T1000 (cell line): ENCODE data around the gene SPRN.
"Not testable (repeated sequence)": the region's sequence is repeated elsewhere in the genome, so short reads cannot be mapped to it uniquely, and the experiment has no call there.

Experiments used
- DNase-seq: peaks from one replicate; lab custom pipeline; 2025; ENCODE audit warnings: mixed read lengths; lab: John Stamatoyannopoulos, UW

SPRN gene

GRCh38 chr10:133439517-133440461, 15.4 kb upstream of the SPRN start:
- DNase-seq, result no peak

GRCh38 chr10:133438711-133439273, 14.4 kb upstream of the SPRN start:
- DNase-seq, result no peak

DNA sequence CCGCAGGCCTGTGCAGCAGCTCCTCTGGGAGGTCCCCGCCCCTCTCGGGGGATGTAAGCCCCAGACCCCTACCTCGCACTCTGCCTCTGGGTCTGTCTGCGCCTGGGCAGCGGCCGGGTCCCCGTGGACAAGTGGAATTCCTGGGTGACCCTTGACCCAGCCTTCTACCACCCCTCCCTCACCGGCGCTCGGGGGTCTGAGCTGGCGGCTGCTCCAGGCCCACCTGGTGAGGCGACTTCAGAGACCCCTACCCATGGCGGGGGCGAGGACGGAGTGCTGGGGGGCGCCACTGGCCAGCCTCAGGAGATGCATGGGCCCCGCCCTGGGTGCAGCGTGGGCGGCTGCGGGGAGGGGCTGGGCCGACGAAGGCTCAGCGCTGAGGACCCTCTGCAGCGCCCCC, 8.4 kb upstream of the SPRN start:
- DNase-seq, result not testable (repeated sequence)

GRCh38 chr10:133431888-133432613, 7.6 kb upstream of the SPRN start:
- not testable (repeated sequence) for DNase-seq

GRCh38 chr10:133429571-133429970, 5.1 kb upstream of the SPRN start:
- not testable (repeated sequence) for DNase-seq

DNA sequence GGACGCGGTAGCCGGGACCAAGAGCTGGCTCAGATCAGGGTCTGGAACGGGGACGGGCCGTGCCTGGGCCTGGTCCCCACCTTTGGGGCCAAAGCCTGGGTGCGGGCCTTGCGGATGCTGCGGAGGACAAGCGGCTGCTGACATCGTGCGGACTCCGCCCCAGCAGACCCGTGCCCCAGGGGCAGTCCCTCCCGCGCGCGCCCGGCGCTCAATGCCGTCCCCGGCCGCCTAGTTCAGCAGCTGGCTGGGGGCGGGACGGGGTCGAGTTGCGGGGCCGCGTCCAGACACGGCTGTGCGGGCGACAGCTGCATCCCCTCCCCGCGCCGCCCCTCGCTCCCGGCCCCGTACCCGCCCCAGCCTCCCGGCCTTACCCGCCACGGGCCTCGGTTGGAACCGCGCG, 323 bp downstream of the SPRN start:
- DNase-seq, result not testable (repeated sequence)

- no peak for DNase-seq
Observed at GRCh38 chr10:133422807-133423771, 1.3 kb downstream of the SPRN start.

- DNase-seq, result no peak
Observed at GRCh38 chr10:133422223-133422806, 2.1 kb downstream of the SPRN start.

DNA sequence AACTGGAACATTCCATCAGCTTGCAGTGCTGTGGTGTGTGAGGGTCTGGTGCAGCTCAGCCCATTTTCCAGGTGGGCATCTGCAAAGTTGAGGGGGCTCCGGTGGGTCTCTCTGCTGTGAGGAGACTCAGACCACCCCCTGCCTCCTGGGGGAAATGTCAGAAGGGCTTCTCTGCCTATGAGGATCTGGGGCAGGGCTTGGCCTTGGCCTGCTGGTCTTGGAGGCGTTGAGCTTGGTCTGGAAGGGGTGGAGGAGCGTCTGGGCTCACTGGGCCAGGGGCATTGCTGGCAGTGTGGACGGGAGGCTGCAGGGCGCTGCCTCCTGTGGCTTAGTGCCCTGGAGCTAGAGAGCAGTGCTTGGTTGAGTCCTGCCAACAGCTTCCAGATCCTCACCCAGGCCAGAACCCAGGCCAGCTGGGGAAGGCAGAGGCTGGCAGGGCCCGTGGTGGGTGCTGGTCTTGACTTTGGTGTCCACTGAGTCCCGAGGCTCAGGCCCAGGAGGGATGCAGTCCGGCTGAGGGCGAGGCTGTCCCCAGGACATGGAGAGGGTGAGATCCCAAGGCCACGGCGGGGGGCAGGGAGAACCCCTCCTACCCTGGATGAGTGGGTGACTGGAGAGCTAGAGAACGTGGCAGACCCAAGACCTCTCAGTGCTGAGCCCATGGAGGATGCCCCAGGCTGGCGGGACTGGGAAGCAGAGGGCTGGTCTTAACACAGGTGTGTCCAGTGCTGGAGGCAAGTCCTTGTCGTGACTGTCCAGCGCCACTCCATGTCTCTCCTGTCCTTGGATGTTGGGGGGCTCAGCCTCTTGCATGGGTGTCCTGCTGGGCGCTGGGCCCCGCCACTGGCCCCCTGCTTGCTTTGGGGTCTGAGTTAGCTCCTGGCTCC, 2.8 kb downstream of the SPRN start:
- DNase-seq, result no peak

DNA sequence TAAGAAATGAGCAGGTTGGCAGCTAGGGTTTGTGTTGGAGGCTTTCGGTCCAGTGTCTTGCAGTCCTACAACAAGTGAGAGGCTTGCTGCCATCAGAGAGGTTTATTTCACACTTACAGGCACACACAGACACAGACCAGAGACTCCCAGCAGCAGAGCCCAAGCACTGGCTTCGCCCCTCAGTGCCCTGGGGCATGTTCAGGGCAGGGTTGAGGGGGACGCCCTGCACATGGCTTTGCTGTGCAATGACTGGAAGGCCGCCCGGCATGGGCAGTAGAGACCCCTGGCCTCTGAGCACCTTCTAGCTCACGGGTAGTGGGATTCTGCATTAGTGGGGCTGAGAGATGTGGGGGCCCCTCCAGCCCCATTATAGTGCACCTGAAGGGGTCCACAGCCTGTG, 3.8 kb downstream of the SPRN start:
- DNase-seq, result no peak

GRCh38 chr10:133420028-133420427, 4.4 kb downstream of the SPRN start:
- DNase-seq, result no peak

GRCh38 chr10:133419211-133419950, 5.0 kb downstream of the SPRN start:
- no peak for DNase-seq

DNA sequence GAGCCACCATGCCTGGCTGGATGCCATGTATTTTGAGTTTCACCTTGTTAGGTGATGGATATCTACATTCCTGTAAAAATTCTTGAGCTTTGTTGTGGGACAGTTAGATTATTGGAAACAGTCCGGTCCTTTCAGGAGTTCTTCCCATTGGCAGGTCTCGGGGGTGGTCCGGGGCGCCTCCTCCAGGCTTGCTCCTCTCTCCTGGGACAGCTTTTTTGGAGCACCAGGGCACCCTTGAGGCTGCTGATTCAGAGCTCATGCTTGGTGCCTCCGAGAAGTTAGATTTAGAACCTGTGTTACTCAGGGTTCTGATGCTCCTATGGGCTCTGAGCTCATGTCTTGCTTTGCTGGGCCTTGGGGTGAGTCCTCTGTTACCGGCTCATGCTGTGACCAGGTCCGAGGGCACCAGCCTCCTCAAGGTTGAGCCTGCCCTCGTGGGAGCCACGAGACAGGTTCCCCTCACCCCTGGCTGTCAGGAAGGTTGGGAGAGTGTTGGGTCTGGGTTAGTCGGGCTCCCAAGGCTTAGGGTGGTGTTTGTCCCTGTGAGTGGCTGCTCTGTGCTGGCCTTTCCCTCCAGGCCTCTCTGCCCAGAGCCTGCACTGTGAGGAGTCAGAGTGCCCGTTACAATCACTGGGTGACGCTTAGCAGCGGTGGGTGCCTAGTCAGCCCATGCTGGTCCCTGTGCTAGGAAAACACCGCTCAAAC, 6.0 kb downstream of the SPRN start:
- no peak for DNase-seq

- DNase-seq, result no peak
Observed at GRCh38 chr10:133415752-133416151, 8.7 kb downstream of the SPRN start.

DNA sequence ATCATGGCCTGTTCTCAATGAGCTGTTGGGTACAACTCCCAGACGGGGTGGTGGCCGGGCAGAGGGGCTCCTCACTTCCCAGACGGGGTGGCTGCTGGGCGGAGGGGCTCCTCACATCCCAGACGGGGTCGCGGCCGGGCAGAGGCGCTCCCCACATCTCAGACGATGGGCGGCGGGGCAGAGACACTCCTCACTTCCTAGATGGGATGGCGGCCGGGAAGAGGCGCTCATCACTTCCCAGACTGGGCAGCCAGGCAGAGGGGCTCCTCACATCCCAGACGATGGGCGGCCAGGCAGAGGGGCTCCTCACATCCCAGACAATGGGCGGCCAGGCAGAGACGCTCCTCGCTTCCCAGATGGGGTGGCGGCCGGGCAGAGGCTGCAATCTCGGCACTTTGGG, 10.0 kb downstream of the SPRN start:
- DNase-seq, result not testable (repeated sequence)

DNA sequence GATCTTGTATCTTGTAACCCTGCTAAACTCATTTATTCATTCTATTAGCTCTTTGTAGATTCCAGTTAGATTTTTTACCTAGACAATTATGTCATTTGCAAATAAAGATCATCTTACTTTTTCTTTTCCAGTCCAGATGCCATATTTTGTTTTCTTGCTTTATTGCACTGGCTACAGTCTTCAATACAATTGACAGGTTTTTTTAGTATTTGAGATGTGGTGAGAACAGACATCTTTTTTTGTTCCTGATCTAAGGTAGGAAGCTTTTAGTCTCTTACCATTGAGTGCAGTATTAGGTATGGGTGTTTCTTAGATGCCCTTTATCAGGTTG, 12.1 kb downstream of the SPRN start:
- DNase-seq, result no peak

- no peak for DNase-seq
Observed at GRCh38 chr10:133411523-133412380, 12.7 kb downstream of the SPRN start.
